Parathyroid adenoma (tissue), 2 donors: ENCODE results near the gene CADPS.

Experiments used
- H2AFZ ChIP-seq: fragments of 300-600 bp; sonication (generic); one replicate; pipeline ENCODE4 v1.7.0; 2017; ENCODE audit warnings: antibody characterized with exemption, mild to moderate bottlenecking
- H3K27ac ChIP-seq: fragments of 300-600 bp; sonication (generic); one replicate; pipeline ENCODE4 v1.7.0; 2017
- H3K27me3 ChIP-seq: fragments of 300-600 bp; sonication (generic); one replicate; pipeline ENCODE4 v1.7.0; 2017; ENCODE audit warnings: low read length; ENCODE audit not compliant: control insufficient read depth, insufficient read depth
- H3K36me3 ChIP-seq: fragments of 300-600 bp; sonication (generic); one replicate; pipeline ENCODE4 v1.7.0; 2017; ENCODE audit warnings: low read length; ENCODE audit not compliant: control insufficient read depth, insufficient read depth
- H3K4me1 ChIP-seq: fragments of 300-600 bp; sonication (generic); one replicate; pipeline ENCODE4 v1.7.0; 2017; ENCODE audit warnings: control low read depth
- H3K4me2 ChIP-seq: fragments of 300-600 bp; sonication (generic); one replicate; pipeline ENCODE4 v1.7.0; 2017; ENCODE audit warnings: low read length
- H3K4me3 ChIP-seq: fragments of 300-600 bp; sonication (generic); one replicate; pipeline ENCODE4 v1.7.0; 2017; ENCODE audit warnings: low read depth, low read length
- H3K79me2 ChIP-seq: fragments of 300-600 bp; sonication (generic); one replicate; pipeline ENCODE4 v1.7.0; 2017; ENCODE audit warnings: control low read depth
- H3K9ac ChIP-seq: fragments of 300-600 bp; sonication (generic); one replicate; pipeline ENCODE4 v1.7.0; 2017; ENCODE audit warnings: mild to moderate bottlenecking
- H3K9me3 ChIP-seq: fragments of 300-600 bp; sonication (generic); one replicate; pipeline ENCODE4 v1.7.0; 2017; ENCODE audit warnings: low read length; ENCODE audit not compliant: control insufficient read depth
- TF ChIP-seq, protein P1 (sequence below): fragments of 300-600 bp; sonication (generic); IDR thresholded peaks from one replicate; pipeline ENCODE4 v1.7.0; 2017; ENCODE audit warnings: antibody characterized with exemption, mild to moderate bottlenecking
- donor health status: primary hyperparathyroidism.

CADPS gene

DNA sequence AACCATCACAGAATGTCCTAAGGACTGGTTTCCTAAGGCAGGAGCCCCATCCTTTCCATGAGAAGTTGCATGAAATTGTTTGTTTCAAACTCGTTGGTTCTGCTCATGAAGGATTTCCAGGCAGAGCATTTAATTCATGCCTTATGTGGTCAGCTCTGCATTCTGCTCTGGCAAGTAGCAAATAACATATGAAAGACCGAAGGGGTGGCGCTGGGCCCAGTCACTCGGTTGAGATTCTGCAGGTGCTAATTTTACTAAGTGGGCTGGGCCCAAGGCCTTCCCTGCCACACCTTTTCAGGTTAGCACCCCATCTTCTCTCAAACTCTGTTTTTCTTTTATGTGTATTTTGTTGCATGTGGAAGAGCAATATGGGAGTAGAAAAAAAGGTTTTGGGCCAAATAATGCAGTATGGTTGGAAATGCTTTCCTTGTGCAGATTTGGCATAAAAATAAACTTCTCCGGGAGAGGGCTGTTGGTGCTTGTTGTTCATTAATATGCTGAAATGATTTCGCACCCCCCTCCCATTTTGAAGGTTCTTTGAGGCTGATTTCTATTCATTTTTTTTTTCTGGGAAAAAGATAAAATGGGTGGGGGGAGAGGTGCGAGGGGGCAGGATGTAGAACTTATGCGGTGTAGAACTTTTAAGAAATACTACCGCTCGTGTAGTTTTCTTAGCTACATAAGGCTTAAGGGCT, 318.9 kb downstream of the CADPS start:
- Histone ChIP-seq H3K36me3 (no peaks in the 10 kb centered on the region), H3K4me2 (no peak overlapping the region), H3K27ac (no peak overlapping the region), H3K4me1 (no peaks in the 10 kb centered on the region), H3K9ac (no peak overlapping the region), H3K4me3 (no peak overlapping the region), H3K27me3 (no peaks in the 10 kb centered on the region), H2AFZ (no peak overlapping the region), H3K79me2 (no peaks in the 10 kb centered on the region), H3K9me3 (no peaks in the 10 kb centered on the region)
- TF ChIP-seq, protein P1, sequence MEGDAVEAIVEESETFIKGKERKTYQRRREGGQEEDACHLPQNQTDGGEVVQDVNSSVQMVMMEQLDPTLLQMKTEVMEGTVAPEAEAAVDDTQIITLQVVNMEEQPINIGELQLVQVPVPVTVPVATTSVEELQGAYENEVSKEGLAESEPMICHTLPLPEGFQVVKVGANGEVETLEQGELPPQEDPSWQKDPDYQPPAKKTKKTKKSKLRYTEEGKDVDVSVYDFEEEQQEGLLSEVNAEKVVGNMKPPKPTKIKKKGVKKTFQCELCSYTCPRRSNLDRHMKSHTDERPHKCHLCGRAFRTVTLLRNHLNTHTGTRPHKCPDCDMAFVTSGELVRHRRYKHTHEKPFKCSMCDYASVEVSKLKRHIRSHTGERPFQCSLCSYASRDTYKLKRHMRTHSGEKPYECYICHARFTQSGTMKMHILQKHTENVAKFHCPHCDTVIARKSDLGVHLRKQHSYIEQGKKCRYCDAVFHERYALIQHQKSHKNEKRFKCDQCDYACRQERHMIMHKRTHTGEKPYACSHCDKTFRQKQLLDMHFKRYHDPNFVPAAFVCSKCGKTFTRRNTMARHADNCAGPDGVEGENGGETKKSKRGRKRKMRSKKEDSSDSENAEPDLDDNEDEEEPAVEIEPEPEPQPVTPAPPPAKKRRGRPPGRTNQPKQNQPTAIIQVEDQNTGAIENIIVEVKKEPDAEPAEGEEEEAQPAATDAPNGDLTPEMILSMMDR: no peak

- Histone ChIP-seq H3K9me3 (no peaks in the 10 kb centered on the region), H3K9ac (no peak overlapping the region), H3K36me3 (no peaks in the 10 kb centered on the region), H3K79me2 (no peaks in the 10 kb centered on the region), H3K4me3 (no peak overlapping the region), H3K27me3 (no peaks in the 10 kb centered on the region), H3K4me2 (no peak overlapping the region), H3K4me1 (no peaks in the 10 kb centered on the region), H2AFZ (no peak overlapping the region), H3K27ac (no peak overlapping the region)
- TF ChIP-seq, protein P1: no peak
Measured at GRCh38 chr3:62554264-62554799, 320.9 kb downstream of the CADPS start.

GRCh38 chr3:62553811-62554210, 321.4 kb downstream of the CADPS start:
- no peaks in the 10 kb centered on the region for H3K36me3 ChIP-seq
- no peak overlapping the region for H2AFZ ChIP-seq
- no peaks in the 10 kb centered on the region for H3K4me1 ChIP-seq
- TF ChIP-seq, protein P1: no peak
- no peaks in the 10 kb centered on the region for H3K27me3 ChIP-seq
- no peaks in the 10 kb centered on the region for H3K79me2 ChIP-seq
- H3K4me3 ChIP-seq: no peak overlapping the region
- H3K9me3 ChIP-seq: no peaks in the 10 kb centered on the region
- H3K4me2 ChIP-seq: no peak overlapping the region
- H3K9ac ChIP-seq: no peak overlapping the region
- H3K27ac ChIP-seq: no peak overlapping the region

DNA sequence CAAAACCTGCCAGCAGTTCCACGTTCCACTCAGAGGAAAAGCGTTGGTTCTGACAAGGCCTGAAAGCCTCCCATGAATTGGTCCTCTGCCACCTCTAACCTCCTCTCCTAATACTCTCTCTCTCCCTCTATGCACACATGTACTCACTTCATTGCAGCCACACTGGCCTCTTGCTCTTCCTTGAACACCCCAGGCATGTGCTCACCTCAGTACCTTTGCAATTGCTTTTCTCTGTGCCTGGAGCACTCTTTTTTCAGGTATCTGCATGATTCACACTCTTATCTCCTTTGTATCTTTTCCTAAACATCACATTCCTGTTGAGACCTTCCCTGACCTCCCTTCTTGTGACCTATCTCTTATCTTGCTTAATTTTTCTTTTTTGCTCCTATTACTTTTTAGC, 323.7 kb downstream of the CADPS start:
- no peaks in the 10 kb centered on the region for H3K4me1 ChIP-seq
- H3K4me3 ChIP-seq: no peak overlapping the region
- no peak overlapping the region for H2AFZ ChIP-seq
- H3K4me2 ChIP-seq: no peak overlapping the region
- H3K27me3 ChIP-seq: no peaks in the 10 kb centered on the region
- TF ChIP-seq, protein P1: no peak
- no peaks in the 10 kb centered on the region for H3K79me2 ChIP-seq
- no peaks in the 10 kb centered on the region for H3K36me3 ChIP-seq
- no peaks in the 10 kb centered on the region for H3K9me3 ChIP-seq
- no peak overlapping the region for H3K27ac ChIP-seq
- no peak overlapping the region for H3K9ac ChIP-seq

DNA sequence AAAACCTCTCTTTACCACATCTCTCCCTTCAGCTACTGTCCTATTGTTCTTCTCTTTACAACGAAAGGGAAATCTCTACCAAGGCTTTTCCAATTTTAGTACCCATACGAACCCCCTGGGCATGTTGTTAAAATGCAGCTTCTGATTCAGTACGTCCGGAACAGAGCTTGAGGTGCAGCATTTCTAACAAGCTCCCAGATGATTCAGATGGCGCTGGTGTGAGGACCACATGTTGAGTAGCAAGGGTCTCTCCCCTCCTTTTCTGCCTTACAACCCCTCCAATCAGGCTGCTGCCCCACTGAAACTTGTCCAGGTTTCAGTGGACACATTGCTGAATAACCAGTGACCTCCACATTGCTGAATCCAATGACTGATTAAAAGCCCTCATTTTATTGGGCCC, 324.8 kb downstream of the CADPS start:
- no peaks in the 10 kb centered on the region for H3K9me3 ChIP-seq
- H3K36me3 ChIP-seq: no peaks in the 10 kb centered on the region
- no peak overlapping the region for H3K4me3 ChIP-seq
- H2AFZ ChIP-seq: no peak overlapping the region
- H3K79me2 ChIP-seq: no peaks in the 10 kb centered on the region
- no peaks in the 10 kb centered on the region for H3K27me3 ChIP-seq
- no peak overlapping the region for H3K9ac ChIP-seq
- H3K27ac ChIP-seq: no peak overlapping the region
- no peak overlapping the region for H3K4me2 ChIP-seq
- no peaks in the 10 kb centered on the region for H3K4me1 ChIP-seq
- TF ChIP-seq, protein P1: no peak
